ENCODE results near the gene RAB31.

Gene RAB31

GRCh38 chr18:9788860-9789259 lies 80.8 kb downstream of the RAB31 start:
- DNase-seq (ENCODE audit: low read depth, low spot score): no peak

- DNase-seq (ENCODE audit: low read depth, low spot score): no peak
Measured at GRCh38 chr18:9790261-9790660, 82.2 kb downstream of the RAB31 start.

- no peak for DNase-seq (ENCODE audit: low read depth, low spot score)
Measured at GRCh38 chr18:9791991-9792390, 83.9 kb downstream of the RAB31 start.

- peak; percentile 70 for DNase-seq (ENCODE audit: low read depth, low spot score)
Measured at GRCh38 chr18:9792565-9793245, 84.6 kb downstream of the RAB31 start.

- DNase-seq (ENCODE audit: low read depth, low spot score): no peak
Measured at GRCh38 chr18:9796011-9796410, 87.9 kb downstream of the RAB31 start.

GRCh38 chr18:9796935-9797549 lies 88.9 kb downstream of the RAB31 start:
- DNase-seq (ENCODE audit: low read depth, low spot score): no peak

- DNase-seq (ENCODE audit: low read depth, low spot score): no peak
Measured at GRCh38 chr18:9802175-9803062, 94.3 kb downstream of the RAB31 start.

GRCh38 chr18:9803063-9803697 lies 95.1 kb downstream of the RAB31 start:
- no peak for DNase-seq (ENCODE audit: low read depth, low spot score)

GRCh38 chr18:9803698-9804516 lies 95.8 kb downstream of the RAB31 start:
- DNase-seq (ENCODE audit: low read depth, low spot score): peak; percentile 34

GRCh38 chr18:9804517-9805104 lies 96.5 kb downstream of the RAB31 start:
- no peak for DNase-seq (ENCODE audit: low read depth, low spot score)

GRCh38 chr18:9806905-9807304 lies 98.8 kb downstream of the RAB31 start:
- DNase-seq (ENCODE audit: low read depth, low spot score): no peak

- peak; percentile 78 for DNase-seq (ENCODE audit: low read depth, low spot score)
Measured at GRCh38 chr18:9808295-9809241, 100.5 kb downstream of the RAB31 start.

GRCh38 chr18:9809697-9810096 lies 101.6 kb downstream of the RAB31 start:
- DNase-seq (ENCODE audit: low read depth, low spot score): no peak

- DNase-seq (ENCODE audit: low read depth, low spot score): no peak
Measured at GRCh38 chr18:9810299-9810698, 102.2 kb downstream of the RAB31 start.

- peak; percentile 38 for DNase-seq (ENCODE audit: low read depth, low spot score)
Measured at GRCh38 chr18:9810994-9811705, 103.0 kb downstream of the RAB31 start.

- no peak for DNase-seq (ENCODE audit: low read depth, low spot score)
Measured at GRCh38 chr18:9811978-9812377, 103.9 kb downstream of the RAB31 start.

GRCh38 chr18:9814431-9814830 lies 106.3 kb downstream of the RAB31 start:
- no peak for DNase-seq (ENCODE audit: low read depth, low spot score)

GRCh38 chr18:9817286-9817685 lies 109.2 kb downstream of the RAB31 start:
- no peak for DNase-seq (ENCODE audit: low read depth, low spot score)

Measured in ELF-1 (cell line).